ENCODE results near the gene PPARG.
"Not testable (repeated sequence)": the region's sequence is repeated elsewhere in the genome, so short reads cannot be mapped to it uniquely, and the experiment has no call there.

Gene PPARG

DNA sequence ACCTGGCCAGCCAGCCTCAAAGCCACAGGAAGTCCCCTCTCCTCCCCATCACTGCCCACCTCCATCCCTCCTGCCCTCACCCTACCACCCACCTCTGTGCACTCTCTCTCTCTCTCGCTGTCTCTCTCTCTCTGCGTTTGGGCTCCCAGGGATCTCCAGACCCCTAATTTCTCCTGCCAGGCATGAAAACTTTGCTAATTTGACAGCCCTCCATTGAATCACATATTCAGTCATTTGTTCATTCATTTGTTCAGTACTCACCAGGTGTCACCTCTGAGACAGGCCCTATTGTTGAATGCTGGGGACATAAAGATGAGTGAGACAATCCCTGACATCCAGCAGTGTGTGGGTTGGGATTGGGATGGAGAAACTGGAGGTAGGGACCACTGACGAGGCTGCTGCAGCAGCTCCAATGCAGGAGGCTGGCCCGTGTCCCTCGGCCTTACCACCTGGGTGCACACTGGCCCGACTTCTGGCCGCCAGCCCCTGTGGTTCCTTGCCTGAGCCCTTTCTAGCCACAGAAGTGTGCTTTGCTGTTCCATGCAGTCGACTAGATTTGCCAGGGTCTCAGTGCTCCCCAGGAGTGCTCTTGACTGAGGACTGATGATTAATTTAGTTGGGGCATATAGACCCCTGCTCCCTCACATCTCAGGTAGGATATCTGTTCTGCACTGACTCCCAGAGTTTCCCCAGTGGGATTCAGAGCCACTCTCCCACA lies 156.8 kb downstream of the PPARG start:
- no peak for DNase-seq

DNA sequence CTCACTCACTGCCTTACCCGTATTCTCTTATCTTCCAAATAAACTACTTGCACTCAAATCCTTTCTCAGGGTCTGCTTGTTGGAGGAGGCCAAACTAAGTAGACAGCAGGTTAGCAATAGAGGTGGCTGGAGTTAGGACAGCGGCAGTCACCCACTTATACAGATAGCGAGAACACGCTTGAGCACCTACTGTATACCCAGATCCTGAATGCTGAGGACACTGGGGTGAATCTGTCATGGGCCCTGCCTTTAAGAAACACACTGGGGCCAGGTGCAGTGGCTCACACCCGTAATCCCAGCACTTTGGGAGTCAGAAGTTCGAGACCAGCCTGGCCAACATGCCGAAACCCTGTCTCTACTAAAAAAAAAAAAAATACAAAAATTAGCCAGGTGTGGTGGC lies 157.4 kb downstream of the PPARG start:
- DNase-seq = no peak

DNA sequence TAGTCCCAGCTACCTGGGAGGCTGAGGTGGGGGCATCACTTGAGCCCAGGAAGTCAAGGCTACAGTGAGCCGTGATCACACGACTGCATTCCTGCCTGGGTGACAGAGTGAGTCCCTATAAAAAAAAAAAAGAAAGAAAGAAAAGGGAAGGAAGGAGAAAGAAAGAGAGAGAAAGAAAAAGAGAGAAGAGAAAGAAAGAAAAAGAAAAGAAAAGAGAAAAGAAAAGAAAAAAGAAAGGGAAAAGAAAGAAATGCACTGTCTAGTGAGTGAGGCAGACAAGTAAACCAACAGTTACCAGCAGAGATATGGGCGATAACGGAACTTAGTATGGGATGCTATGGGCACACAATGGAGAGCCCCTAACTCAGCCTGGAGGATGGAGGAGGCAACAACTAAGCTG lies 158.2 kb downstream of the PPARG start:
- no peak for DNase-seq

DNA sequence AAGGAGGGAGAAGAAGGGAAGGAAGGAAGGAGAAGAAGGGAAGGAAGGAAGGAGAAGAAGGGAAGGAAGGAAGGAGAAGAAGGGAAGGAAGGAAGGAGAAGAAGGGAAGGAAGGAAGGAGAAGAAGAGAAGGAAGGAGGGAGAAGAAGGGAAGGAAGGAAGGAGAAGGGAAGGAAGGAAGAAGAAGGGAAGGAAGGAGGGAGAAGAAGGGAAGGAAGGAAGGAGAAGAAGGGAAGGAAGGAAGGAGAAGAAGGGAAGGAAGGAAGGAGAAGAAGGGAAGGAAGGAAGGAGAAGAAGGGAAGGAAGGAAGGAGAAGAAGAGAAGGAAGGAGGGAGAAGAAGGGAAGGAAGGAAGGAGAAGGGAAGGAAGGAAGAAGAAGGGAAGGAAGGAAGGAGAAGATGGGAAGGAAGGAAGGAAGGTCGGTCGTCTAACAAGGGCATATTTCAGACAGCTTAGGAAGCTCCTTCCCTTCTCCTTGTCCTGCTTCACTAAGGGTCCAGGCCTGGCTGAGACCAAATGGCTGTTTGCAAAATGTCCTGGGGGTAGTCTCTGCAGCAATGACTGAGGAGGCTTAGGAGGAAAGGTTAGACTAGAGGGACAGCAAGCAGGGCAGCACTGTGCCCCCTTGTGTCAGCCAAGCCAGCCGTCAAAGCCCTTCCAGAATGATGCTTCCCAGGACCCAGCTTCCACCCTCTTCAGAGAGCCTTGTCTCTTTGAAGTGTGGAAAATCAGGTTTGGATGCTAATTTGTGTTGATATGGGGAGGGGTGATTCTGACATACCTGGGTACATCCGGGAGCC lies 159.7 kb downstream of the PPARG start:
- not testable (repeated sequence) for DNase-seq

DNA sequence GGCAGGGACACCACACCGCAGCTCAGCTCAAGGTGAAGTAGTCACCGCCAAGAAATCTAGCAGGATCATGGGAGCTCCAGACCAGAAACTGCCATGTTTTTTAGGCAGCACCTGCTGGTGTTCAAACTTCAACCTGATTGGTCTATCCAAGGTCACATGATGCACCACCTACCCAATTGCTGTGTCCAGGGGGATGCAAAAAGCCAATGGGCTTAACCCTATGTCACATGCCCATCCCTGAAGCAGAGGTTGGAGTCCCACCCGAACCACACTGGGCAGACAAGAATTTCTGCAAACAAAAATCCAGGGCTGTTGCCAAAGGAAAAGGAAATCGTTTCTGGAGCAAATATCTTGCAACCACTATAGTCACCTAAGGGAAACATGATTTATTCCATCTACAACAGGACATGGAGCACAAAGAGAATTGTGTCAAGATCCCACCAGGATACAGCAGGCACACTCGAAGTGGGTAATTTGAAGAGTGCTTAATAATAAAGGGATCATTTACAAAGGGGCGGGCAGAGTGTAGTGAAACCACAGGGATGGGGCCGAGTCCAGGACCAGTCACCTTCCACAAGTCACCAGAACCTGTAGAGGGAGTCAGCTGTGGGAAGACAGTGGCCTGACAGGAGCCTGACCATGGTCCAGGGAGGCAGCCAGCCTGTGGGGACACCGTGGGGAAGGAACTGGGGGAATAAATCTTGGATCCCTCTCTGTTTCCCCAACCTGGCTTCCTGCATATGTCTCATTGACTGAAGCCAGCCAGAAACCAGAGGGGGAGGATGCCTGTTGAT lies 161.2 kb downstream of the PPARG start:
- DNase-seq = no peak

DNA sequence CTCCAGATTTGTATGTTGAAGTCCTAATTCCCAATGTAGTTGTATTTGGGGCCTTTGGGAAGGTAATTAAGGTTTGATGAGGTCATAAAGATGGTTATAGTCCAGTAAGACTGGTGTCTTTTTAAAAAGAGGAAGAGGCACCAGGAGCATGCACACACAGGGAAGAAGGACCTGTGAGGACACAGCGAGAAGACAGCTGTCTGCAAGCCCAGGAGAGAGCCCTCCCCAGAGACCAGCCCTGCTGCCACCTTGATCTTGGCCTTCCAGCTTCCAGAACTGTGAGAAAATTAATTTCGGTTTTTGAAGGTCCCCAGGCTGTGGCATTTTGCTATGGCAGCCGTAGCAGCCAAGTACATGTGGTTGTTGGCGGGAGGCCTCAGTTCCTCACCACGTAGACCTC lies 162.6 kb downstream of the PPARG start:
- no peak for DNase-seq

DNA sequence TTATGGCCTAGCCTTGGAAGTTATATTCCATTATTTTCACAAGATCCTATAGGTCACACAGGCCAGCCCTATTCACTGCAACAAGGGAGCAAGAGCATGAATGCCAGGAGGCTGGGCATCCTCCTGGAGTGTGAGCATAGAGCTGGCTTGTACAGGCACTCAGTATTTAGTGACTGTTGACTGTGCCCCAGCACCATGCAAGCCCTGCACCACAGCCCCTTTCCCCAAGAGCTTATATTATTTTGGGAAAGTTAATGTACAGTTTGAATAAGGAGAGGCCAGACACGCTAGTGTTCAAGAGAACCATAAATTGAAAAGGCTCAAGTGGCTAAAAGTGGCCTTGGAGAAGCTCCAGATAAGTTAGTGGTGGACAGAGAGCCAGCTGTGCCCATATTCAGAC lies 163.1 kb downstream of the PPARG start:
- no peak for DNase-seq

DNA sequence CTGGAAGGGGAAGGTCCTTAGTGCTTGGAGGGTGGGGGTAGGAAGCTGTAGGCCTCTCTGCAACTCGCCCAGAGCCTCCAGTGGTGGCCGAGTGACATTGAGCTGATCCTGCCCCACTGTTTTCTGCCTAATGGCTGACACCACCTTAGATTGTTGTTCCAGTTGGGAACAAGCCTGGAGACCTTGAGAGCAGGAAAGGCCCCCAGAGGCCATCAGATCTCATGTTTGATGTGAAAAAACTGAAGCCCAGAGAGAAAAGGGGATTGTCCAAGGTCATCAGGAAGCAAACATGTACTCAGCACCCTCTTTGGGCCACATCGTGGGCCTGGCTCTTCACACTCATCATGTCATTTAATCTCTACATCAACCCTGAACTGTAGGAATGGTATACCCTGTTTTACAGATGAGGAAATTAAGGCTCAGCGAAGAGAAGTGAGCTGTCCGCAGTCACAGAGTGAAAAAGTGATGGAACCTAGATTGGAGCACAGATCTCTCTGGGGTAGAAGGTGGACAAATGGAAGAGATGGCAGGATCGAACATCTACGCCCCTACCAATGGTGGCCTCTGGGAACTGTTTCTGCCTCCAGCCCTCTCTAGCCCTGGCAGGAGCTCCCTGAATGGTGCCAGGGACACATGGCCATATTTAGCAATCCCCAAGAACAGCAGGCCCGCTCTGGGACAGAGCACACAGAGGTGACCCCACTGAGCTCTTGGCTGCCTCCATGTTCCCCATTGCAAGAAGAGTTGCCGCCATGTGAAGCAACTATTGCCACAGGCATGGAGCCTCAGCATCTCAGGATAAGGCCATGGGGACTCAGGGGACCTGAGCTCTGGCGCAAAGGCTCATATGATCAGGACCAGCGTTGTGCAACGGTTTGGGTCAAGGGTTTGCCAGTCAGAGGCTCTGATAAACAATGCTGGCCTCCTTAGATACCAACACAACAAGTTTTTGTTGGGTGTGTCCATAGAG lies 163.8 kb downstream of the PPARG start:
- DNase-seq = no peak

DNA sequence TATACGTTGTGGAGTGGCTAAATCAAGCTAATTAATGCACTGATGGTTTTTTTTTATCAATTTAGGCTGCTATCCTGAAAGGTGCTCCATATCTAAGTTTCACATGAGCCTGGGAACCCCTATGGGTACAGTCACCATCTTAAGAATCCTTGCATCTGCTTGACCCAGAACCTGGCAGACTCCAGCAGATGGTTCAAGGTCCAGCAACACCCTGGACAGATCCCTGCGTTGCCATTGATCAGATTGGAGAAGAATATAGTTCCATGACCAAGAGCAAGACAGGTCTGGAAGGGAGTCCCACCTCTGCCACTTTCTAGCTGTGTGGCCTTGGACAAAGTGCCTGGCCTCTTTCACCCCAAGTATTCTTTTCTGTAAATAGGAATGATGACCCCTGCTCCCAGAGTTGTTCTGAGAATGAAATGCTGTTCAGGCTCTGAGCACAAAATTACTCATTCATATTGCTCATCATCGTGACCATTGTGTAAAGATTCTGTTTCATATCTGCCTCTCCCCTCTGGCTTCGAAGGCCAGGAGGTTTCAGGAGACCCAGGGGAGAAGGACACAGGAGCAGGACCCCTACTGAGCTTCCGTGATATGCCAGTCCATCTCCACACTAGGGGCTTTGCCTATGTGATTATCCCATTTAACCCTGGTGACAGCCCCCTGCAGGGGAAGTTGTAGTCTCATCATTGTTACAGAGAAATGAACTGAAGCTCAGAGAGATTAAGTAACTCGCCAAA lies 165.4 kb downstream of the PPARG start:
- DNase-seq = no peak

DNA sequence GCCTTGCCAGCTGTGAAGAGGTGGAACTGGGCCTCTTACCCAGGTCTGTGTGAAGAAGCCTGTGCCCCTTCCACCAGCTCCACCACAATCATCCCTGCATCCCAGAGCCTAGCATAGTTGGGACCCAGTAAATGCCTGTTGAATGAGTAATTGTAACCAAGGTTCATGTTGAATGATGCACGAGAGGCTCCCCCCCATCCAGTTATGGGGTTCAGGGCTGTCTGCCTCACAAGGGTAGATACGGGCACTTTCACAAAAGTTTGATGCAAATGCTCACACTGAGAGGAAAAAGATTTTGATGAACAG lies 165.9 kb downstream of the PPARG start:
- DNase-seq = no peak

DNA sequence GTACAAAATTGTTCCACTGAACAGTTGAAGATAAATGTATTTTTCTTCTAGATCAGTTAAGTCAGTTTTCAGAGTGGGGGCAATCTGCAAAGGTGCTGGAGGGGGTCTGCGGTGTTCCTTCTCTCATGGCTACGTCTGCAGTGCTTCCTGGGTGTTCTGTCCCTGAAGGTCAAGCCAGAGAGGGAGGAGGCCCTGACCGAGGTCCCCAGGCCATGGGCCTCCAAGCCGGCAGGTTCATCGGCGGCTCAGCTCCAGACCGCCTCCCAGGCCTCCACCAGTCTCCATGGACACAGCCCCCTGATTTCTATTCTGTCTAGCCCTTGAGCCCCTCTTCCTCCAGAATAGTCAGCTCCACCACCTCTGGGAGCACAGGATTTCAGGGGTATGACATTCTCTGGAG lies 166.9 kb downstream of the PPARG start:
- DNase-seq = no peak

DNA sequence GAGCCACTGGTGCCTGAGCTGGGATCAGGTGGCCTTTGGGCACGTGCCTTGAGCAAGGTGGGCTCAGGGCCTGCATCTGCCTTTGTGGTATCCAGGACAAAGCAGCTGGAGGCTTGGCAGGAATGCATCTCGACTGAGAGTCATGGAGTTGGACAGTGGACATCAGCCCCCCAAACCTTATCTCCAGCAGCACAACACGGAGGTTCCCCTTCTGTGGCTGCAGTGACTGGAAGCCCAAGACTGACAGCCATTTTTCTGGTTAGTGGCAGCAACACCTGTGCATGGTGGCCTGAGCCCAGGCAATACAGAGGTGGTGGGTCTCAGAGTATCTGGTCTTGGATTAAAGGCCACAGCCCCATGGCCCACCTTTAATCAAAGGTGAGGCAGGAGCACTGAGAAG lies 167.6 kb downstream of the PPARG start:
- DNase-seq = no peak

DNA sequence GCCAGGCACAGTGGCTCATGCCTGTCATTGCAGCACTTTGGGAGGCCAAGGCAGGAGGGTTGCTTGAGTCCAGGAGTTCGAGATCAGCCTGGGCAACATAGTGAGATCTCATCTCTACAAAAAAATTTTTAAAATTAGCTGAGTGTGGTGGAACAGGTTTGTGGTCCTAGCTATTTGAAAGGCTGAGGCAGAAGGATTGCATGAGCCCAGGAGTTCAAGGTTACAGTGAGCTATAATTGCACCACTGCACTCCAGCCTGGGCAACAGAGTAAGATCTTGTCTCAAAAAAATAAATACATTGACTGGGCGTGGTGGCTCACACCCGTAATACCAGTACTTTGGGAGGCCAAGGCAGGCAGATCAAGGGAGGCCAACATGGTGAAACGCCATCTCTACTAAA lies 168.5 kb downstream of the PPARG start:
- DNase-seq = not testable (repeated sequence)

DNA sequence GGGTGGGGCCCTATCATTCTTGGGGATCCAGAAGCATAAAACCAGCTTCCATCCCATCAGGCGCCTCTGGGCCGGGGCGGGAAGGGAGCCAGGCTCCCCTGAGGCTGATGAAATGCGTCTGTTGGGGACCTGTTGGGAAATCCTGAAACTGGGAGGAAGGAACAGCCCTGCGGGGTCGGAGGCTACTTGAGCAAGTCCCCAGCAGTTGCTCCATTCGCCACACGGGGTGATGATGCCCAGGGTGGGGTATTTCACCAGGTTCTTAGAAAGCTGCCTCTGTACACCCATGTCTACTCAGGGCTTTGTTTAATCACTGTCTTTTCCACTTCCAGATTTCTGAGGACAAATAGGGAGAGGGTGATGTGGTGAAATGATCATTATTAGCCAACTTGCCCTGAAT lies 170.0 kb downstream of the PPARG start:
- no peak for DNase-seq

DNA sequence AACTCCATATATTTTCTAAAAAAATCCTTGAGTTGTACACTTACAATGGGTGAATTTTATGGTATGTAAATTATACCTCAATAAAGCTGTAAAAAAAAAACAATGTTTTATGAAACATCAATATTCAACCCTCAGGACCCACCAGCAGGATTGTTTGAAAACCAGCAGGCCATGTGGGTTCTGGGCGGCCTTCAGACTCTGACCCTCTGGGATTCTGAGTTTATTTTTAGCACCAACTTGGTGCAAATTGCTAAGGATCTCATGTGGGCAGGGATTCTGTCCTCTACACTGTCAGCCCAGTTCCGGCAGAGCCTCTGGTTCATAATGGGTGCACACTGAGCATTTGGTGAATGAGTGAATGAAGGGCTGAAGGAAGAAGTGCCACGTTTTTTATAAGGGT lies 171.3 kb downstream of the PPARG start:
- DNase-seq = no peak

DNA sequence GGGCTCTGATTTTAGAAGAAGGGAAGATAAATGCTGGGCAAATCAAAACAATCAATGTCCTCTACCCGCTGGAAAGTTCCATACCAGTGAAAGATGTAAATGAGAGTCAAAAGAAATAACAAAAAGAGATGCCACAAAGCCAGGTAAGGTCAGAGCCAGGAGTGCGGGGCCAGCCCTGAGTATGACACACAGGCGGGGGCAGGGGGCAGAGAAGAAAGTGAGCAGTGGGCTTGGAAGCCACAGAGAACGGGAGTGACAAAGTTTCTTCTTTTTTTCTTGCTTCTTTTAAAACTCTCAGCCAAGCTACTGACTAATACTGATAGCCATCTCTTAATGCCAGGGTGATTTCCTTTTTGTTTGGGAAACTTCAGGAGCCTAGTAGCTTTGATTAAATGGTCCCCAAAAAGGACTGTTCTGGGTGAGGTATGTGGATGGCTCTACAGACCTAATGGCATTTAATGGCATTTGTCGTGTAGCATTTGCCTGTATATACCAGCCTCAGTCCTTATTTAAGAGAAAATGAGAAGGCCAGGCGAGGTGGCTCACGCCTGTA lies 172.3 kb downstream of the PPARG start:
- DNase-seq = no peak

DNA sequence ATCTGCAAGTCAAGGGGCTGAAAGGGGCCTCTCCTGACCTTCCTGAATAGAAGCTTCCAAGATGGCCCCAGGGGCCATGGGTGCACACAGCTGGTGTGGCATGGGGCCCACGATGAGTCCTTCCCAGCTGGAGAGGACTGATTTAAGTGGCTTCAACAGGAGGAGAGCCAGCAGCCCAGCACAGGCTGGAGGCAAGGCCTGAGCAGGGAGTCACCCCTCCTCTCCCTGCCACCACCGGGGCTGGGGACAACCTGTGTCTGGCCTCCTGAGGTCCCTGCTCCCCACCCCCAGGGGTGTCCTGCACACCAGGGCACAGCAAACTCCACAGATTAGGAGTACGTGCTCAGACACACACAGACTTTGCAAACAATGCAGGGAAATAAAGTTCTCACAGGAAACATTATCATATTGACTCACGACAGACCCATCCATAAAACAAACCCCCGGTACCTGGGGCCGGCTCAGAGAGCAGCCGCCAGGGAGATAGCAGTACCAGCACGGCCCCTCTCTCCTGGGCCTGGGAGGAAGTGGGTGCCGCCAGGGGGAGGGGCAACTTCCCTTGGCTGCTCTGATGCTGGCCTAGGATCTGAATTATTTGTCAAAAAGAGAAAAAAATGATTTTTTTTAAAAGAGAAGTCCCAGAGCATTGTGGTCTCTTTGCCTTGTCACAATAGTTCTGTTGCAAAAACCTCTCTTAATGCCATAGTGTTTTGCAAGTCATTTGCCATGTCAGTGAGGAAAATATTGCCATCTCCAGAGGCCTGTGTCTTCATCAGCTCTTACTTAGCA lies 173.5 kb downstream of the PPARG start:
- DNase-seq = no peak

DNA sequence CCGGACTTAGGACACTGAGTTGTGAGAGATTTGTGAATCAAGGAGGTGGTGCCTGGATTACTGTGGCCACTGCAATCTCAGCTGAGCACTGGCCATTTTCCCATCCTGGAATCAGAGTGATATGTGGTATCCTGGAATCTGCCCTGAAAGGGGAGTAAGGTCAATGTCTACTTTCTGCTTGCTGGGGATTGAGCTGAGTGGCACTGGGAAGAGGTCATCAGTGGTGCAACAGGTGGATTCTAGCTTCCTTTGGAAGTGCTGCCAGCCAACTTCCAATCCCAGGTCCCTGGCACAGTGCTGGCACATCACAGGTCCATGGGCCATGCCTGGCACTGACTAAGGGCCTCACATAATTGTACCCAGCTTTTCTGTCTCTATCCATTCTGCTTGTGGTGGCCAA lies 174.8 kb downstream of the PPARG start:
- no peak for DNase-seq

DNA sequence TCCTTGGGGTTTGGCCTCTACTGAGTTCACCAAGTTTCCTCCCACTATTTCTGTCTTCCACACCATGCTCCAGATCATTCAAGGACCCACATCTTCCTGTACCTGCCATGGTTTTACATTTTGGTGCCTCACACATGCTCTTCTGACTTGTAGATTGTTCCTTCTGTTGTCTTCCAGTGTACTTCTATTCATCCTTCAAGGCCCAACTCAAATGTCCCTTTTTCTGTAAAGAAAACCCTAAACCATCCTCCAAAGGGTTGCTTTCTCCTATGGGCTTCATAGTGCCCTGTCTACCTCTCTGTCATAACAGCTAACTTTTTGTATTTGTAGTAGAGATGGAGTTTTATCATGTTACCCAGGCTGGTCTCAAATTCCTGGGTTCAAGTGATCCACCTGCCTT lies 175.3 kb downstream of the PPARG start:
- no peak for DNase-seq

DNA sequence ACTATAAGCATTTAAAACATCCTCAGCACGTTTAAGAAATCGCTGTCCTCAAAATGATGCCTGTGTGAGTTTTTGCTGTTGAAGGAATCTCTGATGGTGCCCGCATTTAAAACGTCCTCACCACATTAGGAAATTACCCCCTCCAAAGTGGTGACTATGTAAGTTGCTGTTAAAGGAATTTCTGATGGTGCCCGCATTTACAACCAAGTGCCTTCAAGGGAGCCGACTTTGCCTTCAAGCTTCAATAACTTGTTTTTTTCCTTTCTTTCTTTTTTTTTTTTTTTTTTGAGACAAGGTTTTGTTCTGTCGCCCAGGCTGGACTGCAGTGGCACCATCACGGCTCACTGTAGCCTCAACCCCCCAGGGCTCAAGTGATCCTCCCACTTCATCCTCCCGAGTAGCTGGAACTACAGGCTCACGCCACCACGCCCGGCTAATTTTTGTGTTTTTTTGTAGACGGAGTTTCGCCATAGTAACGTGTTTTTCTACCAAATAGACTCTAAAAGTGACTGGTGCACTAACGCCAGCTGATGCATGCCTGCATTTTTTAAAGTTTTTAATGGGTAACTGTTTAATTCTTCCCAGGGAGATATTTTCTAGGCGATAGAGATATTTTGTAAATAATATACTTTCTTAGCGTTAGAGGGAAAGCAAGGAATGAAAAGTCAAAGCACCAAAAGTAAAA lies 176.4 kb downstream of the PPARG start:
- no peak for DNase-seq

All from OCI-M1 (cell line).